ENCODE measurements around the gene CCND2.

Gene CCND2

GRCh38 chr12:4270831-4271716, 2.5 kb upstream of the CCND2 start:
- peak overlapping the region; percentile 58 for H2AFZ ChIP-seq (ENCODE audit: insufficient read depth, low read length, poor library complexity)
- peak overlapping the region; percentile 72 for H4K91ac ChIP-seq (ENCODE audit: low read depth, low read length)
- H3K79me1 ChIP-seq (ENCODE audit: low read length) = peaks cover 39% of the 10 kb centered on the region
- DNase-seq = peak in 1 of 2 donors; percentile 6
- peak overlapping the region; percentile 14 for H3K4ac ChIP-seq (ENCODE audit: low read depth, low read length)
- H2BK5ac ChIP-seq (ENCODE audit: low read depth, low read length, poor library complexity) = peak overlapping the region; percentile 25
- no peak overlapping the region for H2AK5ac ChIP-seq (ENCODE audit: low read length)
- H3K4me1 ChIP-seq (ENCODE audit: control insufficient read depth in 1 of 2, insufficient read depth in 2 of 2, low read length in 2 of 2) = peaks cover 24 to 30% of the 10 kb centered on the region in 2 experiments
- peak overlapping the region; percentile 53 for H3K14ac ChIP-seq (ENCODE audit: low read length)
- H3K9ac ChIP-seq (ENCODE audit: low read length) = peak overlapping the region; percentile 9
- H4K12ac ChIP-seq (ENCODE audit: low read depth, low read length) = peak overlapping the region; percentile 80
- H3K79me2 ChIP-seq (ENCODE audit: control insufficient read depth, insufficient read depth, low read length, poor library complexity) = peaks cover 15% of the 10 kb centered on the region
- WGBS (ENCODE audit: extremely low coverage, insufficient coverage, insufficient read length) = no CpG with 5 or more reads among the region's 52 CpGs
- H3K18ac ChIP-seq (ENCODE audit: low read length) = peak overlapping the region; percentile 46
- H4K8ac ChIP-seq (ENCODE audit: low read depth, low read length) = peak overlapping the region; percentile 63
- H3K23ac ChIP-seq (ENCODE audit: low read length) = no peak overlapping the region
- H3K4me2 ChIP-seq (ENCODE audit: low read length) = peak overlapping the region; percentile 94
- H3K36me3 ChIP-seq (ENCODE audit: control insufficient read depth in 1 of 2, insufficient read depth in 2 of 2, low read length in 2 of 2) = peaks cover 2 to 3% of the 10 kb centered on the region in 2 experiments
- H3K9me3 ChIP-seq (ENCODE audit: insufficient read depth, low read depth, low read length) = peaks cover 1% of the 10 kb centered on the region
- peak overlapping the region; percentile 61 for H2BK120ac ChIP-seq (ENCODE audit: insufficient read depth, low read length, poor library complexity)
- peak overlapping the region; percentile 52 for H3K27ac ChIP-seq (ENCODE audit: low read depth, low read length)
- H3K4me3 ChIP-seq (ENCODE audit: low read depth, low read length) = peak overlapping the region; percentile 50
- peak overlapping the region; percentile 82 for H2BK12ac ChIP-seq (ENCODE audit: low read length)
- peaks cover 28% of the 10 kb centered on the region for H3K27me3 ChIP-seq (ENCODE audit: insufficient read depth, low read length)

DNA sequence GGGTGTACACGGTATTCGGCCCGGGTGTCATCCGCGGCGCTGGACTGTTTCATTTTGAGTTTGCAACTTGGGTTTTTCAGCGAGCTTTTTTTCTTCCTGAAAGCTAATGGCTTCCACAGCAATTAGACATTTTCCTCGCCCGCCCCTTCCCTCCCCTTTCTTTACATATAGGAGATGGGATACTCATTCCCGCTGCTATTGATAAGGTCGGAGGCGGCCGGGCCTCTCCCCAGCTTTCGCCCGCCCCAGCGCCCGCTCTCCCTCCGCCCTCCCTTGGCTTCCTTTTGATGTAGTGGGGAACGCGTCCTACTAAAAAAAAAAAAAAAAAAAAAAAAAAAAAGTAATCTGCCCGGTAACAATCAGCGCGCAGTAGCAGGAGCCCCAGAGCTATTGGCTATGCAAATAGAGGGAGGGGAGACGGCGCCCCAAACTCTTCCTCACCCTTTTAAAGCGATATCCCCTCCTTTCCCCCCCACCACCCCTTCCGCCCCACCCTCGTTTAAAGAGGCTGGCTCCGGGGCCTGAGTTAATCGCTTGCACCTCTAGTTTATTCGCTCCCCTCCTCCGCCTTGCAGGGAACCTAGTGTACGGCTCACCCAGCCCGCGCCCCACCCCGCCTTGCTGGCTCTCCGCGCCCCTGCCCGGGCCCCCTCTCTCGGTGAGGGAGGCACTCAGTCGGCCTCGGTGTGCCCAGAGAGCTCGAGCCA, 1.7 kb upstream of the CCND2 start:
- H2BK5ac ChIP-seq (ENCODE audit: low read depth, low read length, poor library complexity) = peak overlapping the region; percentile 10
- peak overlapping the region; percentile 63 for H3K9ac ChIP-seq (ENCODE audit: low read length)
- H3K18ac ChIP-seq (ENCODE audit: low read length) = peak overlapping the region; percentile 71
- peaks cover 28% of the 10 kb centered on the region for H3K27me3 ChIP-seq (ENCODE audit: insufficient read depth, low read length)
- H3K36me3 ChIP-seq (ENCODE audit: control insufficient read depth in 1 of 2, insufficient read depth in 2 of 2, low read length in 2 of 2) = peaks cover 3 to 8% of the 10 kb centered on the region in 2 experiments
- H4K12ac ChIP-seq (ENCODE audit: low read depth, low read length) = peak overlapping the region; percentile 45
- WGBS (ENCODE audit: extremely low coverage, insufficient coverage, insufficient read length) = no CpG with 5 or more reads among the region's 43 CpGs
- H2BK12ac ChIP-seq (ENCODE audit: low read length) = peak overlapping the region; percentile 74
- peak overlapping the region; percentile 52 for H3K27ac ChIP-seq (ENCODE audit: low read depth, low read length)
- peak overlapping the region; percentile 30 for H3K4me3 ChIP-seq (ENCODE audit: low read depth, low read length)
- H4K91ac ChIP-seq (ENCODE audit: low read depth, low read length) = peak overlapping the region; percentile 89
- no peak overlapping the region for H3K23ac ChIP-seq (ENCODE audit: low read length)
- peak overlapping the region; percentile 94 for H3K4me2 ChIP-seq (ENCODE audit: low read length)
- H2AFZ ChIP-seq (ENCODE audit: insufficient read depth, low read length, poor library complexity) = peak overlapping the region; percentile 58
- H2BK120ac ChIP-seq (ENCODE audit: insufficient read depth, low read length, poor library complexity) = peak overlapping the region; percentile 79
- H2AK5ac ChIP-seq (ENCODE audit: low read length) = peak overlapping the region; percentile 67
- DNase-seq = no peak
- peaks cover 24 to 35% of the 10 kb centered on the region in 2 experiments for H3K4me1 ChIP-seq (ENCODE audit: control insufficient read depth in 1 of 2, insufficient read depth in 2 of 2, low read length in 2 of 2)
- peaks cover 1% of the 10 kb centered on the region for H3K9me3 ChIP-seq (ENCODE audit: insufficient read depth, low read depth, low read length)
- H3K79me2 ChIP-seq (ENCODE audit: control insufficient read depth, insufficient read depth, low read length, poor library complexity) = peaks cover 15% of the 10 kb centered on the region
- peaks cover 41% of the 10 kb centered on the region for H3K79me1 ChIP-seq (ENCODE audit: low read length)
- H3K4ac ChIP-seq (ENCODE audit: low read depth, low read length) = peak overlapping the region; percentile 14
- H3K14ac ChIP-seq (ENCODE audit: low read length) = peak overlapping the region; percentile 63
- peak overlapping the region; percentile 76 for H4K8ac ChIP-seq (ENCODE audit: low read depth, low read length)

- peak overlapping the region; percentile 42 for H2AFZ ChIP-seq (ENCODE audit: insufficient read depth, low read length, poor library complexity)
- peak overlapping the region; percentile 89 for H4K91ac ChIP-seq (ENCODE audit: low read depth, low read length)
- peaks cover 1% of the 10 kb centered on the region for H3K9me3 ChIP-seq (ENCODE audit: insufficient read depth, low read depth, low read length)
- H3K23ac ChIP-seq (ENCODE audit: low read length) = no peak overlapping the region
- peak overlapping the region; percentile 63 for H3K14ac ChIP-seq (ENCODE audit: low read length)
- peak overlapping the region; percentile 71 for H3K18ac ChIP-seq (ENCODE audit: low read length)
- peaks cover 41% of the 10 kb centered on the region for H3K79me1 ChIP-seq (ENCODE audit: low read length)
- H3K4ac ChIP-seq (ENCODE audit: low read depth, low read length) = peak overlapping the region; percentile 9
- peaks cover 5 to 13% of the 10 kb centered on the region in 2 experiments for H3K36me3 ChIP-seq (ENCODE audit: control insufficient read depth in 1 of 2, insufficient read depth in 2 of 2, low read length in 2 of 2)
- H2AK5ac ChIP-seq (ENCODE audit: low read length) = peak overlapping the region; percentile 67
- H3K79me2 ChIP-seq (ENCODE audit: control insufficient read depth, insufficient read depth, low read length, poor library complexity) = peaks cover 15% of the 10 kb centered on the region
- peaks cover 28% of the 10 kb centered on the region for H3K27me3 ChIP-seq (ENCODE audit: insufficient read depth, low read length)
- peak overlapping the region; percentile 94 for H3K4me2 ChIP-seq (ENCODE audit: low read length)
- no peak for DNase-seq
- WGBS (ENCODE audit: extremely low coverage, insufficient coverage, insufficient read length) = no CpG with 5 or more reads among the region's 62 CpGs
- H3K4me3 ChIP-seq (ENCODE audit: low read depth, low read length) = peak overlapping the region; percentile 12
- H3K4me1 ChIP-seq (ENCODE audit: control insufficient read depth in 1 of 2, insufficient read depth in 2 of 2, low read length in 2 of 2) = peaks cover 24 to 36% of the 10 kb centered on the region in 2 experiments
- peak overlapping the region; percentile 63 for H3K9ac ChIP-seq (ENCODE audit: low read length)
- peak overlapping the region; percentile 45 for H4K12ac ChIP-seq (ENCODE audit: low read depth, low read length)
- peak overlapping the region; percentile 74 for H2BK12ac ChIP-seq (ENCODE audit: low read length)
- peak overlapping the region; percentile 79 for H2BK120ac ChIP-seq (ENCODE audit: insufficient read depth, low read length, poor library complexity)
- H3K27ac ChIP-seq (ENCODE audit: low read depth, low read length) = peak overlapping the region; percentile 48
- H4K8ac ChIP-seq (ENCODE audit: low read depth, low read length) = peak overlapping the region; percentile 76
- peak overlapping the region; percentile 10 for H2BK5ac ChIP-seq (ENCODE audit: low read depth, low read length, poor library complexity)
Observed at GRCh38 chr12:4272424-4273272, 914 bp upstream of the CCND2 start.

DNA sequence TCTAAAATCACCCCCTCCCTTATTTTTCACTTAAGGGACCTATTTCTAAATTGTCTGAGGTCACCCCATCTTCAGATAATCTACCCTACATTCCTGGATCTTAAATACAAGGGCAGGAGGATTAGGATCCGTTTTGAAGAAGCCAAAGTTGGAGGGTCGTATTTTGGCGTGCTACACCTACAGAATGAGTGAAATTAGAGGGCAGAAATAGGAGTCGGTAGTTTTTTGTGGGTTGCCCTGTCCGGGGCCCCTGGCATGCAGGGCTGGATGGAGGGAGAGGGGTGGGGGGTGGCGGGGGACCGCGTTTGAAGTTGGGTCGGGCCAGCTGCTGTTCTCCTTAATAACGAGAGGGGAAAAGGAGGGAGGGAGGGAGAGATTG, 300 bp upstream of the CCND2 start:
- H4K91ac ChIP-seq (ENCODE audit: low read depth, low read length) = no peak overlapping the region
- H3K23ac ChIP-seq (ENCODE audit: low read length) = no peak overlapping the region
- no peak overlapping the region for H3K14ac ChIP-seq (ENCODE audit: low read length)
- H3K79me2 ChIP-seq (ENCODE audit: control insufficient read depth, insufficient read depth, low read length, poor library complexity) = peaks cover 15% of the 10 kb centered on the region
- no peak overlapping the region for H2AK5ac ChIP-seq (ENCODE audit: low read length)
- no peak overlapping the region for H3K27ac ChIP-seq (ENCODE audit: low read depth, low read length)
- H2BK120ac ChIP-seq (ENCODE audit: insufficient read depth, low read length, poor library complexity) = no peak overlapping the region
- peaks cover 1% of the 10 kb centered on the region for H3K9me3 ChIP-seq (ENCODE audit: insufficient read depth, low read depth, low read length)
- no peak for DNase-seq
- no peak overlapping the region for H4K8ac ChIP-seq (ENCODE audit: low read depth, low read length)
- WGBS (ENCODE audit: extremely low coverage, insufficient coverage, insufficient read length) = no CpG with 5 or more reads among the region's 10 CpGs
- no peak overlapping the region for H3K4ac ChIP-seq (ENCODE audit: low read depth, low read length)
- no peak overlapping the region for H2BK5ac ChIP-seq (ENCODE audit: low read depth, low read length, poor library complexity)
- H3K9ac ChIP-seq (ENCODE audit: low read length) = no peak overlapping the region
- peak overlapping the region; percentile 94 for H3K4me2 ChIP-seq (ENCODE audit: low read length)
- H4K12ac ChIP-seq (ENCODE audit: low read depth, low read length) = no peak overlapping the region
- H3K18ac ChIP-seq (ENCODE audit: low read length) = no peak overlapping the region
- peaks cover 28% of the 10 kb centered on the region for H3K27me3 ChIP-seq (ENCODE audit: insufficient read depth, low read length)
- peaks cover 41% of the 10 kb centered on the region for H3K79me1 ChIP-seq (ENCODE audit: low read length)
- H2AFZ ChIP-seq (ENCODE audit: insufficient read depth, low read length, poor library complexity) = no peak overlapping the region
- no peak overlapping the region for H2BK12ac ChIP-seq (ENCODE audit: low read length)
- H3K4me3 ChIP-seq (ENCODE audit: low read depth, low read length) = peak overlapping the region; percentile 96
- peaks cover 26 to 41% of the 10 kb centered on the region in 2 experiments for H3K4me1 ChIP-seq (ENCODE audit: control insufficient read depth in 1 of 2, insufficient read depth in 2 of 2, low read length in 2 of 2)
- H3K36me3 ChIP-seq (ENCODE audit: control insufficient read depth in 1 of 2, insufficient read depth in 2 of 2, low read length in 2 of 2) = peaks cover 9 to 18% of the 10 kb centered on the region in 2 experiments

All from trophoblast cell (in vitro differentiated cells and primary cell).